Hematopoietic multipotent progenitor cell (in vitro differentiated cells): ENCODE results near the gene RGS6. TPM values are rescaled to one million over a fixed set of nuclear protein-coding genes. Genes with fewer than 3 reads are reported as not detected.
A peak's percentile ranks its signal among the peaks of the same experiment; 100 is the strongest.

Experiments
- DNase-seq, 3 donors: peaks; one replicate each; pipeline ENCODE4 v3.0.0-alpha.2; 2011 to 2015; ENCODE audit warnings: low read depth in 2 of 3, low spot score in 2 of 3
- total RNA-seq: library from RNA; depleted of rRNA; stranded (reverse); fragments of >200 nt; gene quantifications from one replicate; pipeline ENCODE4 v1.2.3, GENCODE V29; 2012

Gene RGS6
- total RNA-seq, 1 donor: 0.54 TPM

DNA sequence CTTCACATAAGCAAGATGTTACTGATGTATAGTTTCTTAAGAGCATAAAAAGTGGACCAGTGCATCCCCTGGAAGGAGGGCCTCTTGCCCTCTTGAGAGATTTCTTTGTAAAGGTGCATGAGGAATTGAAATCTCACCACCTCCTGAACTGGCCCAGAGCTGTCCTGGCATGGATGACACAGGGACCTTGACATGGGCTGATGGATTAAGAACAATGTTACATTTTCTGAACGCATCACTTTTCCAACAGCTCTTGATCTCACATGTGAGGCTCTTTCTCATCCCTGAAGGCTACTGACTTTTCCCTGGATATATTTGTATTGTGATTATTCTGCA, 360.4 kb downstream of the RGS6 start:
- DNase-seq: no peak

- no peak for DNase-seq
These were observed 369.1 kb downstream of the RGS6 start for GRCh38 chr14:72301352-72301751.

DNA sequence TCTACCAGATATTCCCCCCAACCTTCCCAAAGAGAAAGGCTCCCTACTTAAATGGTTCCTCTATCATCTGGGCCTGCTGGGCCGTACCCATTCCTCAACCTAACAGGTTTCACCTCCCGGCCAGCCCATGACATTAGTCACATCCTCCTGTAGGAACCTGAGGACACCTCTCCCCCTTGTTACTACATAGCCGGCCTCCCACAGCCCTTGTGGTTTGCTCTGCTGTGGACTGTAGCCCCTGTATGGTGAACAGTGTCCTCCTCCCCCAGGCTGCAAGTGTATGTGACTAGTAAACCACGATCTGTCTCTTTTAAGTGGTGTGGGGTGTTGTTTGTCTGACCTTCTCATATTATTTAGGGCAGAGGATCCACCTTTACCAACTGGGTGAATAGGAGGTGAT, 371.7 kb downstream of the RGS6 start:
- DNase-seq: no peak

DNA sequence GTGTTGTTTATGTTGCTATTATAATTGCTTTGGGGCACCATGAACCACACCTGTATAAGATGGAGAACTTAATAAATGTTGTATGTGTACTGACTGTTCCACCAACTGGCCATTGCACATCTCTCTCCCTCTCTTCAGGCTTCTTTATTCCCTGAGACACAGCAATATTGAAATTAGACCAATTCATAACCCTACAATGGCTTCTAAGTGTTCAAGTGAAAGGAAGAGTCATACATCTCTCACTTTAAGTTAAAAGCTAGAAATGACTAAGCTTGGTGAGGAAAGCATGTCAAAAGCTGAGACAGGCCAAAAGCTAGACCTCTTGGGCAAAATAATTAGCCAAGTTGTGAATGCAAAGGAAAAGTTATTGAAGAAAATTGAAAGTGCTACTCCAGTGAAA, 373.3 kb downstream of the RGS6 start:
- DNase-seq: no peak

GRCh38 chr14:72308967-72309485, 376.8 kb downstream of the RGS6 start:
- DNase-seq: no peak

DNA sequence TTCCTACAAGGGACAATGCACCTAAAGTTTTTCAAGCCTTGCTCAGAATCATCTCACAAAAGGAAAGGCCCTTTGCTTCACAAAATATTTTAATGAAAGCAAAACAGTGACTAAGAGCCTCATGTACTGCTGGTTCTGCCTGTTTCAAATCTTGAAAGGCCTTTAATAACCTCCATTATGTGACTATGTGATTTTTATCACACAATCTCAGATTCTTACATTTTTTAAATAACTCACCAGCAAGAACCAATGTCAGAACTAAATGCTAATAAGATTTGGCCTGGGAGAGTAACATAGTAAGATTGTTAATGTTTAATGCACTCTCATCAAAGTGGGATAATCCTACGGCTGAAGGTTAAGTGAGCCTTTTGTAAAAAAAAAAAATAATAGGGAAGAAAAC, 378.9 kb downstream of the RGS6 start:
- DNase-seq: no peak

- DNase-seq: no peak
These were observed 379.3 kb downstream of the RGS6 start for GRCh38 chr14:72311516-72311915.

GRCh38 chr14:72314808-72315435, 382.7 kb downstream of the RGS6 start:
- DNase-seq: no peak

DNA sequence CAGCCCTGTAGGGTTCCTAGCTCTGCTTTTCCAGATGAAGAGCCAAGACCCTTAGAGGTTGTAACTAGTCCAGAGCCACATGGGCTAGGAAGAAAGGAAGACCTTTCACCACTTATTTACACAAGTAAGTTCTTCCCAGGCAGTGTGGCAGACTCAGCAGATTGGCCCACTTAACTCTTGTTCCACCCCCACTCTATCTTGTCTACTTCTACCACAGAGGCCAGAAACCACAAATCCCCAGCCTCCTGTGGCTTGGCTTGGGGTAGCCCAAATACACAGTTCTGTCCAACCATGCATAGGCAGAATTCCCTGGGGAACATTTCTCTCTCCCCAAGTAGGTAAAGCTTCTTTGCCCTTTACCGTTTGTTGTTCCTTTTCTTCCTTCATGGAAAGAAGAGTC, 383.5 kb downstream of the RGS6 start:
- DNase-seq: no peak

DNA sequence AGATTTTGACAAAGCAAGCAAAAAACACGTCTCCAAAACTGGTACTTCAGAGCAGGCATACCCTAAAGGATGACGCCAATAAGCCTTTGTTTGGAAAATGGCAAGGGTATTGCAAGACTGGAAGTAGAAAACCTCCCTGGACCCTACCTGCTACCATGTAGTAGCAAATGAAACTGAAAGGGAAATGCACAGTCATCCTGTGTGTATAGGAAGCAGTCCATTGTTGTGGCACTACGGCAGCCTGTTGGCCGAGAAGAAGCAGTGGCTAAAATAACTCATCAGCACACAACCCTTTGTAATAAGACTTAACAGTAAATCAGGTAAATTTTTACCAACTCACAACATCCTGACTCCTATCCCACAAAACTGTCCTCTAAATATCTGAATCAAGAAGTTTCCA, 386.4 kb downstream of the RGS6 start:
- peak in 1 of 3 donors; percentile 19 for DNase-seq

- peak in 2 of 3 donors; percentile 50 to 89 for DNase-seq
These were observed 399.8 kb downstream of the RGS6 start for GRCh38 chr14:72332046-72332445.

DNA sequence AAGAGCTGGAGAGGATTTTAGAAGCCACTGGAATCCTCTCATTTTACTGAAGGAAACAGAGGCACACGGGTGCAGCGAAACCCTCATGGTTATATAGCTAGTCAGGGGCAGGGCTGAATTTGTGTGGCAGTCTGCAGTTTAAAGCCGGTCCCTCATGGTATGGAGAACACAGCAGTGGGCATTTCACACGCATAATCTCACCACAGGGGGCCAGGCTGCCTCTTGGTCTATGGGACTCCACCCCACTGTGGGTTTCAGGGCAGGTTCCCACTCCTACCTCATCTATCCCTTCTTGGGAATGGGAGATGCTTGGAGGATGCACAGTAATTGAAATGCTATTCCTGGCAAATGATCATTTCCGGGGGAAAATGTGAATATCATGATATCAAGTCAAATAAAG, 400.6 kb downstream of the RGS6 start:
- DNase-seq: no peak

DNA sequence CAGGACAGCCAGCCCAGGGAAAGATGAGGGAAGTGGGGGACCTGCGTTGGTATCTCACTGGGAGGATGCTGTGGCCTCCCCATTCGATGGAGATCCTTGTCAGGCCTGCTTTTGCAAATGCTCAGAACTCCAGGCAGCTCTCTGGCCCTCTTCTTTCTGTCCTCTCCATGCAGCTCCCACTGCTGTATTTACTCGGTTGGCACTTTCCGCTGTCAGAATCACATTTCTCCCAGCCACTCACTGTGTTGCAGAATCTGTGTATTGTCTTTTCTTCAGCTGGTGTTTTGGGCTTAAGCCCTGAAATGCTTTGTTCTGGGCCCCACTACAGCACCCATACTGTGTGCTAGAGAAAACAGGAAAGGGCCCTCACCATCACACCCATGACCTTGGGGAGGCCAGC, 401.1 kb downstream of the RGS6 start:
- no peak for DNase-seq

DNA sequence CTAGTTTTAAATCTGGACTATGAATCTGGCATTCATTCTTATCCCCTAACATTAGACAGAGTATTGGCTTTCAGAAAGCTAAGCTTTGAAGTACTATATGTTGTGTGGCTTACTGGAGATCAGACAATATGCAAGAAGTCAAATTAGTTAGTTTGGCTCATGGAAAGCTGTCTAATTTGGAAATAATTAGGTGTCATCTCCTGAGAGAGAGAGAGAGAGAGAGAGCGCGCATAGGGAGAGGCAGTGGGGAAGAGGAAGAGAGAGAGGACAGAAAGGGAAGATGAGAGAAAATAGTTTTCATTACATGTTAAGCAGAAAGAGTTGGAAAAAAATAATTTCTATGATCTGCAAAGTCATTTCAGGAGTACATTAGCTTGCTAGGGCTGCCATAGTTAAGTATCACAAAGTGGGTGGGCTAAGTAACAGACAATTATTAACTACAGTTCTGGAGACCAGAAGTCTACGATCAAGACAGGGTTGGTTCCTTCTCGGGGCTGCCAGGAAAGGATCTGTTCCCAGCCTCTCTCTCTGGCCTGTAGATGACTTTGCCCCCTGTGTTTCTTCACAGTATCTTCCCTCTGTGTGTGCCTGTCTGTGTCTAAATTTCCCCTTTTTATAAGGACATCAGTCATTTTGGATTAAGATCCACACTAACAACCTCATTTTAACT, 404.2 kb downstream of the RGS6 start:
- DNase-seq: no peak

DNA sequence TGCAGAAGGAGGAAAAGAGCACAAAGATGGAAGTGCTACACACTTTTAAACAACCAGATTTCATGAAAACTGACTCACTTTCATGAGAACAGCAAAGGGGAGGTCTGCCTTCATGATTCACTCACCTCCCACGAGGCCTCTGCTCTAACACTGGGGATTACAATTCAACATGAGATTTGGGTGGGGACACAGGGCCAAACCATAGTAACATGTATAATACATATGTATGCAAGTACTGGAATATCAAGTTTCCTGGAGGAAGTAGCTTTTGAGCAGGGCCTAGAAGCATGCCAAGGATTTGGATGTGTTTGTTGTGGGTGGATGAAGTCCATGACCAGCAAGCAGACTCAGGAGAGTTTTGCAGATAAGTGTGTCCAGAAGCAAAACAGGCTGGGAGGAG, 409.0 kb downstream of the RGS6 start:
- DNase-seq: no peak

GRCh38 chr14:72341686-72342085, 409.5 kb downstream of the RGS6 start:
- no peak for DNase-seq

GRCh38 chr14:72347118-72347517, 414.9 kb downstream of the RGS6 start:
- DNase-seq: no peak

DNA sequence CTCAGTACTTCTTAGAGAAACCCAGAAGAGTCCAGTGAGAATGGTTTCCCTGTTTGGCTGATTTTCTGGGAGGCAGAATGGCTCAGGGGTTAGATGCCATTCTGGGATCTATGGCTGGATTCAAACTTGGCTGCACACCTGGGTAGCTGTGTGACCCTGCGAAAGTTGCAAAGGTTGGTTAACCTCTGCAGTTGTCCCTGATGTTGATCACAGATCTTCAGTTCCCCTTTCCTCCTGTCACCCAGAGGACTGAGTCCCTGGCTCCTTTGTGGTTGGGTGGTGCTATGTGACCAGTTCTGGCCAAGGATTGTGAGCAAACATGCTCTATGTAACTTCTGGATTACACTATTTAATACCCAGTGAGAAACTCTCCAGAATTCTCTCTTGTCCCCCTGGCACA, 418.0 kb downstream of the RGS6 start:
- peak in 1 of 3 donors; percentile 14 for DNase-seq

DNA sequence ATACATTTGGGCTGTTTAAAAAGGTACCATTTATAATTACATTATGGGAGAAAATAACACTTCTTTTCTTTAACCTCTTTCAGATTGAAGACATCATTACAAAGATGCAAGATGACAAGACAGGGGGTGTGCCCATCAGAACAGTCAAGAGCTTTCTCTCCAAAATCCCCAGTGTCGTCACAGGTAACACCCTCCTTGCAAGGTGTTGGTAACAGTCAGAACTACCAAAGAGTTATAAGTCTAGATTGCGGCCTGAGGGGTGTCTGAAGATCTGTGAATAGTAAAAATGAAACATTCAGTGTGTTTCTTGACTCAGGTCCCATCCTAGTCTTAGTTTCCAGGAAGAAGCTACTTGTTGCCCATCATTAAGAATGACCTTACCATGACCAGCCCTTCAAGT, 419.8 kb downstream of the RGS6 start:
- DNase-seq: no peak

DNA sequence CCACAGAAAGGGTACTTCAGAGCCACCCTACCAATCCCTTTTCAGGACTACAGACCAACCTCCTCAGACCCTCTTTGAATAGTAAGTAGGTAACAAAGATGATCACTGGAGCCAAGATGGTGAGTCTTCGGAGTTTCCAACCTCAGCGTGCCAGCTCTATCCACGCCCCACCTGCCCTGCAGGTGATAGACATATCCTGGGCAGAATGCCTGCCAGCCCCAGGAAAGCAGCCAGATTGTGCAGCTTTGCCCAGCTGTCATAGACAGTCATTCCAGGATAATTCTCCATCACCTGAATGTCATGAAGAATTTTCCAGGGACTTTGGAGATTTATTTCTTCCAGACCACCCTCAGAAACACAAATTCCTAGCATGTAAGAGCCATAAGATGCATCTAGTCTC, 434.4 kb downstream of the RGS6 start:
- DNase-seq: no peak

GRCh38 chr14:72369106-72369505, 436.9 kb downstream of the RGS6 start:
- DNase-seq: no peak

GRCh38 chr14:72377016-72377415, 444.8 kb downstream of the RGS6 start:
- DNase-seq: no peak

GRCh38 chr14:72380456-72380855, 448.2 kb downstream of the RGS6 start:
- DNase-seq: peak in 2 of 3 donors; percentile 24 to 57
